HG03103 (cell line): ENCODE data around the gene IL1RN.

Experiments used
- ATAC-seq: cut with Tn5 transposase; IDR thresholded peaks from one replicate; pipeline ENCODE4 v1.9.1; 2021; ENCODE audit warnings: low read depth; ENCODE audit not compliant: unreplicated experiment

IL1RN gene

DNA sequence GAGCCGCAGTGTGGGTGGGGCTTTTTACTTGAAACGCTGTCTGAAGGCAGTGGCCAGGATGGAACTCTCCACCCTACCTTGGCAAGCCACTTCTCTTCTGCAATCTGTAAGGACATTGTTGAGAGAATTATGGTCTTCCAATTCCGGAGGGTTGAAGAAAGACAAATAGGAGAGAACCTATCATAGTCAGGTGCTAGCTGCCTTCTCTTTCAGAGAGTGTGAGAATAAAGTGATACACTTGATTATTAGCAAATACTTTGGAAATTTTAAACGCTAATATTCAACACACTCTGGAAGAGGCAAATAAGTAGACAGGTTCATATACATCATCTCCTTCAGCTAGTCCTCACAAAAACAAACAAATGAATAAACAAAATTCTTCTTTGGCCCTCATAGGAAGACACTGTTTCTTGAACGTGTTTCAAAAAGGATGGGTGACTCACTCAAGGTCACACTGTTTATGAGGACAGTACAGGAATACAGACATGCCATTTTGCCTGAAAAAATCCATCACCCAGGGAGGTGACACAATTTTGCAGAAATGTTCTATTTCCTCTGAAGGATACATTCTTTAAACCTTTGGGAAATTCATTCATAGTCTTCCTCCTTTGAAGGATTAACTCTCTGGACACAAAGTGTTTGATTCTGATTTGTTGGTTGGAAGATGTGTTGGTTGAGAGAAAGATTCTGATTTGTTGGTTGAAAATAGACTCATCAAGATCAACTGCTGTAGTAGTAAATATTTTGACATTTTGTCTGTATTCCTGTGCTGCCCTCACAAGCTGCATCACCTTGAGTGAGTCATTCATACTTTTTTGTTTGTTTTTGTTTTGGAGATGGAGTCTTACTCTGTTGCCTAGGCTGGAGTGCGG, 2.2 kb upstream of the IL1RN start:
- ATAC-seq = no peak

DNA sequence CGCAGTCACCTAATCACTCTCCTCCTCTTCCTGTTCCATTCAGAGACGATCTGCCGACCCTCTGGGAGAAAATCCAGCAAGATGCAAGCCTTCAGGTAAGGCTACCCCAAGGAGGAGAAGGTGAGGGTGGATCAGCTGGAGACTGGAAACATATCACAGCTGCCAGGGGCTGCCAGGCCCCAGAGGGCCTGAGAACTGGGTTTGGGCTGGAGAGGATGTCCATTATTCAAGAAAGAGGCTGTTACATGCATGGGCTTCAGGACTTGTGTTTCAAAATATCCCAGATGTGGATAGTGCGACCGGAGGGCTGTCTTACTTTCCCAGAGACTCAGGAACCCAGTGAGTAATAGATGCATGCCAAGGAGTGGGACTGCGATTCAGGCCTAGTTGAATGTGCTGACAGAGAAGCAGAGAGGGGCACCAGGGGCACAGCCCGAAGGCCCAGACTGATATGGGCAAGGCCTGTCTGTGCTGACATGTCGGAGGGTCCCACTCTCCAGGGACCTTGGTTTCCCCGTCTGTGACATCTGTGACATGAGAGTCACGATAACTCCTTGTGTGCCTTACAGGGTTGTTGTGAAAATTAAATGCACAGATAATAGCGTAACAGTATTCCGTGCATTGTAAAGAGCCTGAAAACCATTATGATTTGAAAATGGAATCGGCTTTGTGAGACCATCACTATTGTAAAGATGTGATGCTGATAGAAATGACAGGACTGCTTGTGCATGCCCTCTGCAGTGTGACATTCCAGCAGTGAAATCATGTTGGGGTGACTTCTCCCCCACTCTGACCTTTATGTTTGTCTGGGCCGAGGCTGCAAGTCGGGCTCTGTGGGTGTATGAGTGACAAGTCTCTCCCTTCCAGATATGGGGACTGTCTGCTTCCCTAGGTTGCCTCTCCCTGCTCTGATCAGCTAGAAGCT, 510 bp downstream of the IL1RN start:
- ATAC-seq = no peak

DNA sequence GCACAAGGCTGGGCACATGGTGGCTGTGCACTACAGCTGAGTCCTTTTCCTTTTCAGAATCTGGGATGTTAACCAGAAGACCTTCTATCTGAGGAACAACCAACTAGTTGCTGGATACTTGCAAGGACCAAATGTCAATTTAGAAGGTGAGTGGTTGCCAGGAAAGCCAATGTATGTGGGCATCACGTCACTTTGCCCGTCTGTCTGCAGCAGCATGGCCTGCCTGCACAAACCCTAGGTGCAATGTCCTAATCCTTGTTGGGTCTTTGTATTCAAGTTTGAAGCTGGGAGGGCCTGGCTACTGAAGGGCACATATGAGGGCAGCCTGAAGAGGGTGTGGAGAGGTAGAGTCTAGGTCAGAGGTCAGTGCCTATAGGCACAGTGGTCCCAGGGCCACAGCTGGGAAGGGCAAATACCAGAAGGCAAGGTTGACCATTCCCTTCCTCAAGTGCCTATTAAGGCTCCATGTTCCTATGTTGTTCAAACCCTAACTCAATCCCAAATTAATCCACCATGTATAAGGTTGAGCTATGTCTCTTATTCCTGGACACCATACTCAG, 2.2 kb downstream of the IL1RN start:
- ATAC-seq = no peak

DNA sequence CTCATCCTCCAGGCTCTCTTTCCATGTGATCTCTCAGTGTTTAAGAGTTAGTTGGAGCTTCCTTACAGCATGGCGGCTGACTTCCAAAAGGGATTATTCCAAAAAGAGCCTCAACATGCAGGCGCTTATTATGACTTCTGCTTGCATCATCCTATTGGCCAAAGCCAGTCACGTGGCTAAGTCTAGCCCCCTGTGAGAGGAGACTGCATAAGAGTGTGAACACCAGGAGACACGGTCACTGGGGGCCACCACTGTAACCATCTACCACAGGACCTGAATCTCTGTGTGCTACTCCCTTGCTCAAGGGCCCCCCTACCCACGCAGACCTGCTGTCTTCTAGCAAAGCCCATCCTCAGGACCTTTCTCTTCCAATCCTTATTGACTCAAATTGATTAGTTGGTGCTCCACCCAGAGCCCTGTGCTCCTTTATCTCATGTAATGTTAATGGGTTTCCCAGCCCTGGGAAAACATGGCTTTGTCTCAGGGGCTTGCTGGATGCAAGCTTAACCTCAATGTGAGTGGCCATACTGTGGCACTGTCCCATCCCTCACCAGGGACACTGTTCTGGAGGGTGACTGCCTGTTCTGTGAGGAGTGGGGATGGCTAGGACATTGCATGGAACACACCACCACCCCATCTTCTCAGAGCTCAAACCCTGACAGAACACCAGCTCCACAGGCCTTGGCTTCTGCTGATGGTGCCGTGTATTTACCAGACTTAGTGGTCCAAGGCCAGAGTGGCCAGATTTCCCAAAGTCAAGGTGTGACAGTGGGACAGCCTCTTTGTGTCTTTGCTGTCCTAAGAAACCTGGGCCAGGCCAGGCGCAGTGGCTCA, 4.2 kb downstream of the IL1RN start:
- ATAC-seq = no peak

DNA sequence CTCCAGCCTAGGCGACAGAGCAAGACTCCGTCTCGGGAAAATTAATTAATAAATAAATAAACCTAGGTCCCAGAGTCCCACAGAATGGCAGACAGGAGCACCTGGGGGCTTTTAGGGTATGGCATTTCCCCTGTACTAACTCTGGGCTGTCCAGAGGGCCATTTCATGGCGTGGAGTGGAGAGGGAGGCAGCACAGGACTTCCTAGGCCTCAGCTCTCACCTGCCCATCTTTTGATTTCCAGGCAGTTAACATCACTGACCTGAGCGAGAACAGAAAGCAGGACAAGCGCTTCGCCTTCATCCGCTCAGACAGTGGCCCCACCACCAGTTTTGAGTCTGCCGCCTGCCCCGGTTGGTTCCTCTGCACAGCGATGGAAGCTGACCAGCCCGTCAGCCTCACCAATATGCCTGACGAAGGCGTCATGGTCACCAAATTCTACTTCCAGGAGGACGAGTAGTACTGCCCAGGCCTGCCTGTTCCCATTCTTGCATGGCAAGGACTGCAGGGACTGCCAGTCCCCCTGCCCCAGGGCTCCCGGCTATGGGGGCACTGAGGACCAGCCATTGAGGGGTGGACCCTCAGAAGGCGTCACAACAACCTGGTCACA, 5.1 kb downstream of the IL1RN start:
- ATAC-seq = no peak

DNA sequence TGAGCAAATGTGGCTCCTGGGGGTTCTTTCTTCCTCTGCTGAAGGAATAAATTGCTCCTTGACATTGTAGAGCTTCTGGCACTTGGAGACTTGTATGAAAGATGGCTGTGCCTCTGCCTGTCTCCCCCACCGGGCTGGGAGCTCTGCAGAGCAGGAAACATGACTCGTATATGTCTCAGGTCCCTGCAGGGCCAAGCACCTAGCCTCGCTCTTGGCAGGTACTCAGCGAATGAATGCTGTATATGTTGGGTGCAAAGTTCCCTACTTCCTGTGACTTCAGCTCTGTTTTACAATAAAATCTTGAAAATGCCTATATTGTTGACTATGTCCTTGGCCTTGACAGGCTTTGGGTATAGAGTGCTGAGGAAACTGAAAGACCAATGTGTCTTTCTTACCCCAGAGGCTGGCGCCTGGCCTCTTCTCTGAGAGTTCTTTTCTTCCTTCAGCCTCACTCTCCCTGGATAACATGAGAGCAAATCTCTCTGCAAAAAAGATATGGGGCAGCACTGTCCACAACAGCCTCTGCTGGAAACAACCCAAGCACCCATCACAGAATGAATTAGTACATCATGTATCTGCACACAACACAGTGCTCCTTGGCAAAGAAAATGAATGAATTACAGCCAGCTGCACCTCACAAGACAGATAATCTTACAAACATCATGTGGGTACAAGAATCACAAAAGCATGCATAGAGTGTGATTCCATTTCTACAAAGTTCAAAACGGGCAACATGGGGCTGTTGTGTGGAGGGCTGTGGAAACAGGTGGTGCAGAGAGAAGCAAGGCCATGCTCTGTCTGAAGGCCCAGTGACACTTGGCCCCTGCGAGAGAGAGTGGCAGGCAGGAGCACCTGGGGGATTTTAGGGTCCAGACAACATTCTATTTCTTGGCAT, 6.6 kb downstream of the IL1RN start:
- ATAC-seq = no peak

DNA sequence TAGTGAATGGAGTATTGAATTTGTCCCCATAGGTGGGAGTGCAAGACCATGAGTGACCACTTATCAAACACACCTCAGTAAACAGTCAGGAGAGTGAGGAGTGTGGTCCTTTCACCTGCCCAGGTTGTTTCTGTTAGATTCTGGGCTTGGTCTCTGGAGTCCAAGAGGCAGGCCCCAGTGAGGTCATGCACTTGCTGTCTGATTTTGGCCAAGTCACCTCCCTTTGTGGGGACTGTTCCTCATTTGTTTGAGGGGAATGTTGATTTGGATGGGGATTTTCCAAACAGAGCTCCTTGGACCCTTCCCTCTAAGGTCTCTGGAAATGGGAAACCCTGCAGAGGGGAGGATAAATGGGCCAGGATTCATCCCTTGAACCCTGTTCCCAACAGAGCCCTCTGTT, 7.3 kb downstream of the IL1RN start:
- no peak for ATAC-seq

DNA sequence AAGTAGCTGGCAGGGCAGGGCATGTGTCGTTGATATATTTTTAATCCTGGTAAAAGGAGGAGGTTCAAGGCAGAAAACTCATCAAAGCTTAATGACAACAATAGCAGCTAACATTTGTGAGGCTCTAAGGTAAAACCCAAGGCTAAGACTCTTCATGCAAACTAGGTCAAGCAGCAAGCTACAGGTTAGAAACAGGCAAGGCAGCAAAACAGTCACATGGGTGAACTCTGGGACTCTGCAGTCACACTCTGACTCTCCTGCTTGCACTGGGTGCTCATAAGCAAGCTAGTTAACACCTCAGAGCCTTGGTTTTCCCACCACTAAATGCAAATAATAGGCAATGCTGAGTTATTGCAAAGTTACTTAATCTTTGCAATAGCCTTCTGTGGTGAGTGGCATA, 7.9 kb downstream of the IL1RN start:
- no peak for ATAC-seq

DNA sequence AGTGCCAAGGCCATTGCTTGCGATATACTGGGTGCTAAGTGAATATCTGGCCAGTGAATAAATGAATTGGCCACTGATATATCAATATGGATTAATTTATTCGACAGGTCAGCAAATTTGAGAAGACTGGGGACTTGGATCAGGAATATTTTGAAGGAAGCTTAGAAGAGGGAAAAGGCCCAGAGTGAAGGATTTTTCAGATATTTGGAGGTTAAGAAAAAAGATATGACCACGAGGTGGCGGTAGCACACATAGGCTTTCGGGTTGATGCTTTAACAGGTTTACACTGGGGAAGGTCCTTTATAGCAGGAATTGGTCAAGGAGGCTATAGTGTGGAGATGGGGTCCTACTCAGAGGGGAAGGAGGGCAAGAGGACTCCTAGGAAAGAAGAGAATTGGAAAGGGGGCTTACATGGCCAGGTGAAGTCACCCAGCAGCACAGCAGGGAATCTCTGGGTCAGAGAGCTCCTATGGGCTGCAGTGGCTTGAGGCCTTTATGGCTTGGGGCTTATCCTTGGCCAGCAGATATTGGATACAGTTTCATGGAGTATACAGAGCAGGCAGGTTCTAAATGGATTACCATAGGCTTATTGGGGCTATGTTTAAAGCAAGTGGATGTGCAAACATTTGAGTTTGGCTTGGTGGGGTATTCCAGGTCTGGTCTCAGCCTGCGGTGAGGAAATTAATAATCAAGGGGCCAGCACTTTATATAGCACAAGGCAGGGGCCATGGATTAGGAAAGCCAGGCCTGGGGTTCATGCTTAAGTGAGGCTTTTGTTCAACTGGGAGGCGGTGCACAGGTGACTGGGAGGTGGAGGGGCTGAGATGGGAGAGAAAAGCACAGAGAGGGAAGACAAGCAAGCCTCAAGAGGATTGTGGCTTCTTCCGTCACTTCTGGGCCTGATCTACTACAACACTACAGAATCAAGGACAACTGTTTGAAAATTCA, 9.7 kb downstream of the IL1RN start:
- ATAC-seq = no peak

DNA sequence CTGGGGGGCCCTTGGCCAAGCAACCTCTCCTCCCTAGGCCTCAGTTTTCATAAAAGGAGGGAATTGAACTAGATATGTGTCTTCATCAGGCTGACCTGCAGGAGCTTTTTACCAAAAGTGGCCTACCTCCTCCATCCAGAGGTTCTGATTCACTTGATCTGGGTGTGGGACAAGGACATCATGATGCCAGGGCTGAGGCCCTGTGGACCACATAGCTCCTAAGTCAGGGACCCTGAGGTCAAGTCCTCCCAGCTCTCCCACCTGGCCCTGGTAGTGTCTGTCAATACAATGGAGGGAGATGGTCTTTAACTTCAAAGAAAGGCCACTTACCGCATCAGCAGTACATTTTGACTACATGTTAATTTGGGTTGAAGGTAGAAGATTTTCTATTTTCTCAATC, 10.4 kb downstream of the IL1RN start:
- no peak for ATAC-seq

DNA sequence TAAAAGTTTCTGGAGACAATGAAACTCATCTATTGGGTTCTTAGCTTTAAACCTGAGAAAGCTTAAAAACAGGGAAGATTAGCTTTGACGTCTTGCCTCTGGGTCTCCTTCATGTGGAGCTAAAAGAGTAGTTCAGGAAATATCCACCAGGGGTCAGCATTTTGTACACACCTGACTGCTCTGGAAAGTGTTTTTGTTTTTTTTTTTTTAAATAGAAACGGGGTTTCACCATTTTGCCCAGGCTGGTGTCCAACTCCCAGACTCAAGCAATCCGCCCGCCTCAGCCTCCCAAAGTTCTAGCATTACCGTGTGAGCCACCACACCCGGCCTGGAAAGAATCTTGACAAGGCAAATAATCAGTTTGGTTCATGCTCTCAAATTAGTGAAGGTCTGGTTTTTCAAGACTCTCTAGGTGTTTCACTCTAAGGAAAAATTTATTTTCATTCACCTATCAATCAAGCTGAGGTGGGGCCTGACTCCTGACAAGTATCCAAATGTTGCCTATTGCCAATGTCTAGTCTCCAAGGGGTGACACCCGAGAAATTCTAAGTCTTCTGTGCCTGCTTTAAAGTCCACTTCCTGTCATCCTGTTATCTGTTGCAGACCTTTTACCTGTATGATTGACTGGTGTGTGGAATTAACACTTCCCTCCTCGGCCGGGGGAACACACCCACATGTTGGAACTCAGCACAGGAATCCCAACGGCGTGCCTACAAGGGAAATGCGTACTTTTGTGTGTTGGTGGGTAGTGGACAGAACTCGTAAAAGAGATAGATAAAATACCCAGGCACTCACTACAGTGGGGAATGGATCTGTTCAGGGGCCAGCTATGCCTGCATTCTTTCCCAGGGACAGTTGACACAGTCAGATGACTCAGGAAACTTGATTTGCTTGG, 11.3 kb downstream of the IL1RN start:
- ATAC-seq = no peak

DNA sequence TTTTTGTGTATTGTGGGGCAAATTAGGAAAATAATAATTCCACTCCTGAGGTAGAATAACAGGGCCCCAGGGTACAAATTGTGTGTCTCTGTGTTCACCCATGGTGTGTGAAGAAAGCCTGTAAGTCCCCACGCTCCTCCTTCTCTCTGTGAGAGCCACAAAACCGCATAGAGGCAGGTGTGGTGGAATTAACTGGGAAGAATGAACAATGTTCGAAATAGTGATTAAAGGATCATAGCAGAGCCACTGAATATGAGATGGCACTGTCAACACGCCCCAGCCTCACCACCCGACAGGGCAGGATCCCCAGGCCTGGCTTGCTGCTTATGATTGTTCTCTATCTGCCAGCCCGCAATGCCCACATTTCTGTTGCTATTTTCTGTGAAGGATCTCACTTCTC, 14.1 kb downstream of the IL1RN start:
- ATAC-seq = no peak

DNA sequence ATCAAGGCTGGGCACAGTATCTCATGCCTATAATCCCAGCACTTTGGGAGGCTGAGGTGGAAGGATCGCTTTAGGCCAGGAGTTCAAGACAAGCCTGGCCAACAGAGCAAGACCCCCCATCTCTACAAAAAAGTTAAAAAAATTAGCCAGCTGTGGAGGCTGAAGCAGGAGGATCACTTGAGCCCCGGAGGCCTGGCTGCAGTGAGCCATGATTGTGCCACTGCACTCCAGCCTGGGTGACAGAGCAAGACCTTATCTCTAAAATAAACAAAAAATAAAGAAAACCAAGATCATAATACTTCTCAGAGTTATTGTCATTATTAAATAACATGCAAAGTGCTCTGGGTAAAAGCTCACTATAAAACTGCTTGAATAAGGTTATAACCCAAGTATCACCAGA, 14.9 kb downstream of the IL1RN start:
- no peak for ATAC-seq

DNA sequence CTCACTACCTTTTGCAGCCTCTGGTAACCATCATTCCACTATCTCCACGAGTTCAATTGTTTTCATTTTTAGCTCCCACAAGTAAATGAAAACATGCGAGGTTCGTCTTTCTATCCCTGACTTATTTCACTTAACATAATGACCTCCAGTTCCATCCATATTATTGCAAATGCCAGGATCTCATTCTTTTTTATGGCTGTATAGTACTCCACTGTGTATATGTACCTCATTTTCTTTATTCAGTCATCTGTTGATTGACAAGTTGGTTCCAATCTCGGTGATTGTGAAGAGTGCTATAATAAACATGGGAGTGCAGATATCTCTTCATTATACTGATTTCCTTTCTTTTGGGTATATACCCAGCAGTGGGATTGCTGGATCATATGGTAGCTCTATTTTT, 16.9 kb downstream of the IL1RN start:
- no peak for ATAC-seq

DNA sequence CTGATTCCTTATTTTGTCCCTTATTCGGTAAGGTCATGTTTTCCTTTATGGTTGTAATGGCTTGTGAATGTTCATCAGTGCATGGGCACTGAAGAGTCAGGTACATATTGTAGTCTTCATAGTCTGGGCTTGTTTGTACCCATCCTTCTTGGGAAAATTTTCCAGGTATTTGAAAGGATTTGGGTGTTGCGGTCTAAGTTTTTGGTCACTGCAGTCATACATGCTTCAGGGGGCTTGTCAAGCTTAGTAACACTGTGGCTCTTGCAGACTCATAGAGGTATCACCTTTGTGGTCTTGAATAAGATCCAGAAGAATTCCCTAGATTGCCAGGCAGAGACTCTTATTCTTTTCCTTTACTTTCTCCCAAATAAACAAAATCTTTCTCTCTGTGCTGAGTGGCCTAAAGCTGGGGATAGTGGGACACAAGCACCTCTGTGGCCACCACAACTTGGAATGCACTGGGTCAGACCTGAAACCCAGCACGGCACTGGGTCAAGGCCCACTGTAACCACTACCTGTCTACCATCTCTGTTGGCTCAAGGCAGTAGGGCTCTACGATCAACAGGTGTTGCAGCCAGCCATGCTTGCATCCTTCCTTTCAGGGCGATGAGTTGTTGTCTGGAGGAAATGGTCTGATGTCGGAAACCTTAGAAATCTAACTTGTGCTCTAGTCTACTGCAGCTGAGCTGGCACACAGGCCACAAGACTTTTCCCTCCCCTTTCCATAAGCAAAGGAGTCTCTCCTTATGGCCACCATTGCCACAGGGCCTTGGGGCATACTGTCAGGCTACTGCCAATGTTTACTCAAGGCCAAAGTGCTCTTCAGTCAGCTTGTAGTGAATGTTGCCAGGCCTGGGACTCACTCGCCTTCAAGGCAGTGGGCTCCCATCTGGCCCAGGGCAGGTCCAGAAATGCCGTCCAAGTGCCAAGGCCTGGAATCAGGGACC, 21.5 kb downstream of the IL1RN start:
- ATAC-seq = no peak
